Suppressor macrophage (primary cell): Measurements from ENCODE around the gene SLC1A7.

Source experiments
- DNase-seq, 4 experiments: peaks; one replicate each; pipeline ENCODE4 v3.0.0-alpha.2; 2020 to 2022

The SLC1A7 gene

DNA sequence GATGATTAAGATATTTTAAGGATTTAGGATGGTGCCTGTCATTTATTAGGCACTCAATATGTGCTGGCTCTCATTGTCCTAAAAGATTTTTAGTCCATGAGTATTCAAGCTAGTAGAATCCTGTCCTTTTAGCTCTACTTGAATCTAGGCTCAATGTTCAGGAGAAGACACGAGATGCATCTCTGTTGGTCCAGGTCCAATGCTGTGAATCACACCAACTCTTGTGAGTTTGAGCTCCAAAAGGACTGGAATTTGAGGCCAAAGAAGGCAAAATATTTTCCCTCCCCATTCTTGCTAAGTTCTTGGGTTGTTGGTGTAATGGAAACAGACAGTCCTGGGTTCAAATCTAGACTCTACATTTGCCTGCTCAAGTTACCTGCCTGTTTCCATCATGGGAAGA lies 81.9 kb downstream of the SLC1A7 start:
- DNase-seq: no peak

DNA sequence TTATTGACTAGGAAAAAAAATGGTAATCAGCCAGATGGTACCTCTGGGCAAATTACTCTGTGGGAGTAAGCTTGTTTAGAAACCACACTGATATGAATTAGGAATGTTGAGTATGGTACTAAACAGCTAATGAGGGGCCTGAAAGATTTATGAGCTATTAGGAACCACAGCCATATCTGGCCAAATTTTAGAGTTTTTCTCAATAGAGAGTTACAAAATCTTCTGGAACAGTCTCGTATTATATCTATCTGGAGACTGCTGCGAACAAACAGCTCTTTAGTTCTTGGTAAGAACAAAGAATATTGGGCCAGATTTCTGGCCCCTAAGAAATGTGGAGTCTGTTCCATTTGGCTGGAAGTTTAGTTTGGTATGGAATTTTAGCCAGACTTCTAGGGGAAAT lies 85.3 kb downstream of the SLC1A7 start:
- DNase-seq: no peak

DNA sequence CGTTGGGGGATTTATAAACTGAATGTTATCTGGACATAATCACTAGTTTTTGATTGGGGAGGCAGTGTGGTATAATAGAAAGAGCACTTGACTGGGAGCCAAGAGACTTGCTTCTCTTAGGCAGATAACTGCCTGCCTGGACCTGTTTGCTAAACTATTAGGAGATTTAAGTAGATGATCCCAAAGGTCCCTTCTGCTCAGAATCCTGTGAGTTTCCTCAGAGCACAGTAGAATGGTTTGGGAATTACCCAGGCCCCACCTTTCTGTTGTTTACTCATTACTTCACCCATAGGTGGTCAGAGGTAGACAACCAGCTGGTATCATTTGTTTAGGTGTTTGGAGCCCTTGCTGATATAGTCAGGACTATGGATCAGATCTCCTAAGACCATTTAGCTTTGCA lies 90.8 kb downstream of the SLC1A7 start:
- no peak for DNase-seq

DNA sequence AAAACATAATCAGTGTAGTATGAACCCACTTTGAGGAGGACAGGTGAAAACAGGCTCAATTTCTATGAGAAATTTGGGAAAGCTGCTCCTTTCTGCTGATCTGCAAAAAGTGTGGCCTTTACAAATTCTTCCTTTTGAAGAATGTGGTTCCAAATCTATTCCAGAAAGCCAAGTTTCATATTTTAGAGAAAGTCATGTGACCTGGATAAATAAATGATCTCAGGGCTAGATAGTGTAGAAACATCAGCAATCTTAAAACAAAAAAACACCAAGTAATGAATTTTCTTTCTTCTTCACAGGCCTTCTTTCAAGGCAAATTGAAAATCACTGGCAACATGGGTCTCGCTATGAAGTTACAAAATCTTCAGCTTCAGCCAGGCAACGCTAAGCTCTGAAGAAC lies 92.1 kb downstream of the SLC1A7 start:
- DNase-seq: no peak

DNA sequence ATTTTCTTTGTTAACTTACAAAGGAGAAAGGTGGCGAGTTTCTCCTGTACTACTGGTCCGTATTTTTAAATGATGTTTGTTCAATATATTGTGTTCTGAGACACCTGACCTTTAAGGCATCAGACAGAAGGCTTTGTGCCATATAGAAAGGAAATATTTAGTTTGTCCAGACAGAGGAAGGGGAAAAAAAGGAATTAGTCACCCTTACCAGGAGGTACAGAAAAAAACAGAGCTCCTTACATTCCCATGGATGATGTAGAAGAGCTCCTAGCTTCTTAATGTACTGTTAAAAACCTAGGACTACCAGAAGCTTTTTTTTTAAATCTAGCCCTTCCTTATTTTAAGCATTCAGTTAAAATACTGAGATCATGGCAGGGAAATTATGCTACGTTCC lies 92.9 kb downstream of the SLC1A7 start:
- no peak for DNase-seq

DNA sequence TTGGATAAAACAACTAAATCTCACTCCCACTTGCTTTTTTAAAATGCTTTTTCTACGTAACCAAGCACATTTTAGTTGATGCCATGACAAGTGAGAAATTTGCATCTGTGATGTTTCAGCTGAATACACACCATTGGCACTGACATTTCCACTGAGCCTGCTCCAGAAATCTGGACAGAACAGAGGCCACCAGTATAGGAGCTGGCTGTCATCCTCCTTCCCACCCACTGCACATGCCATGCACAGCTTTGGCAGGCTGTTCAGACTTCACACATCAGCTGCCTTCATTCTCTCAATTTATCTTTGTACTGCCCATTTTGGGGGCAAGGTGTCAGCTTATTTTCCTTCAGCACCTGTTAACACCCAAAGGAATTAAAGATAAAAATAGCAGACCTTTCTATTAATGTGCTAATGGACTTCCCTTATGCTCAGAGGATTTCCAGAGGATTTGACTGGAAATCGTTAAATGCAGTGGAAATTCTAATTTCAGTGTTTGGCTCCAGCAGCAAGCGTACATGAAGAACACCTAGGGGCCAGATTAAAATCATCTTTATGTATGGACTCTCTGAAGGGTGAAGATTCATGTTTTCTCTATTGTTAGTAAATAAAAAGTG lies 93.4 kb downstream of the SLC1A7 start:
- no peak for DNase-seq

DNA sequence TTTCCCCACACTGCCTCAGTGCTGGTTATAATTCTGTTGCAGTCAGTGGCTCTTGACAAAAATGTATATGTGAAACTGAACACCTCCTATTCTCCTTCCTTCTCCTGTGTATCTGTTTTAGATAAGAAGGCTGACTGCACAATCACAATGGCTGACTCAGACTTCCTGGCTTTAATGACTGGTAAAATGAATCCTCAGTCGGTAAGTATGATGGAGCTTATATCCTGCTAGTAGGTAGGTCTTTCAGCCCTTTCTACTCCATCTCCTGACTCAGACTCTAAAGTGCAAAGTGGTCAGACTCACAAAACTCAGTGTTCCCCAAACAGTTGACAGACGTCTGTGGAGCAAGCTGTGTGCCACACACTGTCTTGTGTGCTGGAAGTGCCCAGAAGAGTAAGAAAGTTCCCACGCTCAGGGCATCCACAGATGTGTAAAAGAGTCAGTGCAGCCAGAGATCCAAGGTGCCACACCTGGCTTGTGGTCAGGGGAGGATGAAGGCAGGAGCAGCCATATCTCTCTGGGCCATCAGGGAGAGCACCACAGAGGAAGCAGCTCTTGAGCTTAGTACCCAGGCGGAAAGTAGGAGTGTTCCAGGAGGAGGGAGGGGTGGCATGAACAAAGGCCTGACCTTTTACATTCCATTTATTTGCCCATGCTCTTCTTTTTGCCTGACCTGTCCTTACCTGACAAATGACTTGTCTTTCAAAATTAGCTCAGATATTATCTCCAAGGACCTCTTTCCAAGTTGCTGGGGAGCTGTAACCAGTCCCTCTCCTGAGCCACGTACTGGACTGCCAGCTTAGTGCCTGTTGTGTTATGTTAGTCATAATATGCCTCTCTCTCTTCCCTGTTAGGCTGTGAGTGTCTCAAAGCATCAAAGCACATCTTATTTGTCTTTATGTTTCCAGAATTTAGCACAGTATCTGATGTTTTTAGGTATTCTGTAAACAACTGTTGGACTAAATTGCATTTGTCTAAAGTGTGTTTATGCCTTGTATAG lies 94.4 kb downstream of the SLC1A7 start:
- no peak for DNase-seq

DNA sequence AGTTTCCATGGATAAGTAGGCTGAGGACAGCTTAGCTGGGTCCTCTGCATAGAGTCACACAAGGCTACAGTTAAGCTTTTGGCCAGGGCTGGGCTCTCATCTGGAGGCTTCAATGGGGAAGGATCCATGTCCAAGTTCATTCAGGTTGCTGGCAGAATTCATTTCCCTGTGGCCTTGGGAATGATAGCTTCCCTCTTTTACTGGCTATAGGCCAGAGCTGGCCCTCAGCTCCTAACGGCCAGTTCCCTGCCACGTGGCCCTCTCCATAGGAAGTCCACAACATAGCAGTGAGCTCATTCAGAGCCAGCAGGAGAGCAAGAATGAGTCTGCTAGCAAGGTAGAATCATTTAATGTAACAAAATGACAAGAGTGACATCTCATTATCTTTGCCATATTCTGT lies 95.5 kb downstream of the SLC1A7 start:
- DNase-seq: peak in 2 of 4 experiments; percentile 4 to 13

DNA sequence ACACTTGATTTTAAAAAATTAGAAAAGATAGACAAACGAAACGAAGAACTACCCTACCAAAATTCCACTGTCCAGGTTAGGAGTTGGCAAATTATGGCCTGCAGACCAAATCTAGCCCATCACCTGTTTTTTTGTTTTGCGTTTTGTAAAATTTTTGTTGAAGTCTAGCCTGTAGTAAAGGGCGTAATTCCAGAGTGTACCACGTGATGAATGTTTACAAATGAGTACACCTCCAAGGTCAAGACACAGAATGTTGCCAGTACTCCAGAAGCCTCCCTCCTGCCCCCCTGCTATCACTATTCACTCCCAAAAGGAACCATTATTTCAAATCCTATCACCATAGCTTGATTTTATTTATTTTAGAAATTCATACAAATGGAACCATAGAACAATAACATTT lies 97.5 kb downstream of the SLC1A7 start:
- DNase-seq: no peak

DNA sequence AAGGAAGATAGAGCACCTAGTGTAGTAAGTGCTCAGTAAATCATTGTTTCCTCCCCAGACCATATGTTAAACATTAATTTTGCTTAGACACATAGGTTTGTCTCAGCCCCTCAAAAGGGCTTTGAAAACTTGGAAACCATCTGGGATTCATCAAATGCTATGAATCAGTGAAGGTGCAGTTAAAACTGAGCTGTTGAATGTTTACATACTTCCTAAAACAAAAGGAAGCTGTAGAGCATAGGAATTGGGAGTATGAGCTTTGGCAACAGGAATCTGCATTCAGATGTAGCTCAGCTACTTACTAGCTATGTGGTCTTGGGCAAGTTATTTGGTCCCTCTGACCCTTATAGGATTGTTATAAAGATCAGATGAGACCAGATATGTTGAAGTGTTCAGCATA lies 99.2 kb downstream of the SLC1A7 start:
- DNase-seq: no peak

DNA sequence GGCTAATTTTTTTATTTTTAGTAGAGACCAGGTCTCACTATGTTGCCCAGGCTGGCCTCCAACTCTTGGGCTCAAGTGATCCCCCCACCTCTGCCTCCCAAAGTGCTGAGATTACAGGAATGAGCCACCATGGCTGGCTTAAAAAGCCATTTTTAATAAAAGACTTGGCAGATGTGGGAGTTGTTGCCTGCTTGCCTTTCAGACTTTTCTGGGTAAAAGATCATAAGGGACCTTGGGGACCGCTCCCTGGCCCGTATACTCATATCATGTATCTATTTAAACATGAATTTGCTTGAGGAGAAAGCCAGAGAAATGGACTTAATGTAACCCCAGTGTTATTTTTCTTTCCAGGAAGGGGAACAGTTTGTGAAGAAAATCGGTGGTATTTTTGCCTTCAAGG lies 103.9 kb downstream of the SLC1A7 start:
- no peak for DNase-seq
